Right renal cortex interstitium (tissue), 3 donors: ENCODE results near the gene ANKRD34B. TPM values are rescaled to one million over a fixed set of nuclear protein-coding genes. Genes with fewer than 3 reads are reported as not detected.
"Not testable (repeated sequence)": the region's sequence is repeated elsewhere in the genome, so short reads cannot be mapped to it uniquely, and the experiment has no call there.

Experiments used
- DNase-seq, 3 donors: peaks; one replicate each; pipeline ENCODE4 v3.0.0-alpha.2; 2013; ENCODE audit warnings: low read depth in 3 of 3, low spot score in 2 of 3
- polyA plus RNA-seq, 3 donors: library from polyadenylated mRNA; unstranded; fragments of 120-200 nt; gene quantifications; one replicate each; pipeline ENCODE4 v1.2.1, GENCODE V29; 2013; ENCODE audit not compliant: insufficient read length in 3 of 3

ANKRD34B gene
- polyA plus RNA-seq: under 1 TPM; 0.18 to 0.26 (median 0.21) TPM

DNA sequence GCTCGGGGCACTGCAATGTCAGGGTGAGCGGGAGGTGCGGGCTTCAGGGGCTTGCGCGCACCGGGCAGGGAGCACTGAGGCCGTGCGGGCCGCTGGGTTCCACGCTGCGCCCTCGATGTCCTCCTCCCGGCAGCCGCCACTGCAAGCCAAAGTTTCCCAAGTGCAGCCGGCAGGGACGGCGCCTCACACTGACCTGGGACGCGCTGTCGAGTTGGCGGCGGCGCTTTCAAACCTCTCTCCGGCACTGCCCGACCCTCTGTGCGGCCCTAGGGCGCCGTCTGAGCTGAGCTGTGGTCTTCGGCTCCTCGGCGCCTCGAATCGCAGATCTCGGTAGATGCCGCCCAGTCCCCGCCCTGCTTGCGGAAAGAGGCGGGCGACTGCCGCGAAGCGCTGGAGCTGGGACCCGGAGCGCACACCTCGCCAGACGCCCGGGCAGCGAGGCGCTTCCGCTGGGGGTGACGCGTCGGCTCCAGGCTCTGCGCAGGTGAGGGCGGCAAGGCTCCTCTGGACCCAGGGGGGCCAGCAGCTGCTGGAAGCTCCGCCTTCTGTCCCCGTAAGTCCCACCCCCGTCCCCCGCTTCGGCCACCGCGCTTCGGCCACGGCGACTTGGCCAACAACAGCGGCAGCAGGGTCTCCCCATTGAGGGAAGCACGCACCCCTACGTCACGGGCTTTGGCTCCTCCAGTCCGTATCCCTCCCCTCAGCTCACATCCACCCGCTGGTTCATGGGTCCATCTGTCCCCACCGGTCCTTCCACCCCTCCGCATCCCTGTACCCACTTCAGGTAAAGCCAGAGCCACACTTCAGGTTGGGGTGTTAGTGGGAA lies at the start of gene ANKRD34B:
Gene ANKRD34B, minus strand, starts transcription at position 320 of the 826 bp plus-strand sequence. CDS start 10,261 bp downstream, outside the sequence.
- DNase-seq: no peak

DNA sequence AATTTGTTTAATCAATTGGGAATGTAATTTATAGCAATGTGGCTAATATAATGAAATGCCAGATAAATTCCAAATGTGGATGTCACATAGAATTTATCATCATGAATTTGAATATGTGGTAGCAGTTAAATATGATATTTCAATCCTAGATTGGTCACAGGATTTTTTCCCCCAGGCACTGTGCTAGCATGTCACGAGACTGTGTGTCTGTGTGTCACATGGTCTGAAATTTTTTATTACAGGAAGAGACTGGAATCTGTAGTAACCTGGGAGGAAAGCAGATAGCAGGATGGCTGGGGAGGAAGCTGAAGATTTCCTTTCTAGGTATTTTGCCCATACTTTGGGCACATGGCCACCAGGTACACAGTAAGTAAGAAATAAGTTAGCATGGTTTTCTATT lies 49.0 kb upstream of the ANKRD34B start:
- no peak for DNase-seq

DNA sequence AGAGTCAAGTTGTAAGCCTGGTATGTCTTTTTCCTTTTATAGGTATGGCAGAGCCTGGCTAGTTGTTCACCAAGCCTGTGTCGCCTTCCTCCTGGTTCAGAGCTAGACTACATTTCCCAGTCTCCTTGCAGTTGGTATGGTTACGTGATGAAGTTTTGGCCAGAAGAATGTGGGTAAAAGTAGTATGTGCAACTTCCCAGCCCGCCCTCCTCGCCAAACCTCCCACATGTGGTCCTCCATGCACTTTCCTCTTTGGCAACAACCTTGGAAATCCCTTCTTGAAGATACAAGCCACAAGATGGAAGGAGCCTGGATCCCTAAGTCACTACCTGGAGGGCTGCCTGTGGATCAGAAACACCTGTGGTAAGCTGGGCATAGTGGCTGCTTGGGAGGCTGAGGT lies 48.4 kb upstream of the ANKRD34B start:
- DNase-seq: no peak

DNA sequence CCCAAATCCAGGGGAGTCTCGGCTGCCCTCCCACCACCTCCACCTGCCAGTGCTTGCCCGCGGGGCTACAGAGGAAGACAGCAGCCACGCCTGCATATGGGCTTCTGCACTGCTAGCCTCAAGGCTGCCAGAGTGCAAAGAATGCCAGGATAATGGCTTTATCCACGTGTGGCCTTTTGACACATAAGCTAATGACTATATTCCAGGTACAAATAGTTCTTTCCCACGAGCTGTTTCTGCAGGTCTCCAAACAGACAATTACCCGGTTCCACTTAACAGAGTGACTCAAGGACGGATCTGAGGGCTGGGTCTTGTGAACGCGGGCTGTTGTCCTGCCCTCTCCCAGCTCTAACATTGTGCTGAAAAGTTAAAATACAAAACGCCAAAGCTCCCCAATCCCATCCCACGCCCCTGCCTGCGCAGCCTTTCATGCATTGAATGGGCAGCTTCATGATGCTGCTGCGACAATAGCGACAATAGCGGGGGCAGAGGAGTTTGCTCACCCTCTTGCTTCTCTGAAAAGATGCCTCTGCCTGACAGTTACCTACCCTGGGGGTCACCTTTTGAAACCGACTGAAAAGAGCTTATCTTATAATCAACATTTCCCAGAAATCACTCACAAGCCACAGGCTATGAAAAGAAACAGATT lies 45.3 kb upstream of the ANKRD34B start:
- no peak for DNase-seq

DNA sequence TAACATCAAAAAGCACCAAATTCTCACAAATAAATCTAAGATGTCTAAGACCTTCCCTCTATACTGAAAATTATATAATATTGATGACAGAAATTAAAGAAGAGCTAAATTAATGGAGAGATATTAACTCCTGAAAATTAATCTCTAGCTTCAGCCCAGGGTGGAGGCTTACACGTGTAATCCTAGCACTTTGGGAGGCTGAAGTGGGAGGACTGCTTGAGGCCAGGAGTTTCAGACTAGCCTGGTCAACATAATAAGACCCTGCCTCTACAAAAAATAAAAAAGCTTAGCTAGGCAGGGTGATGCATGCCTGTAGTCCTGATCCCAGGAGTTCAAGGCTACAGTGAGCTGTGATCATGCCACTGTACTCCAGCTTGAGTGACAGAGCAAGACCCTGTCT lies 39.6 kb upstream of the ANKRD34B start:
- no peak for DNase-seq

DNA sequence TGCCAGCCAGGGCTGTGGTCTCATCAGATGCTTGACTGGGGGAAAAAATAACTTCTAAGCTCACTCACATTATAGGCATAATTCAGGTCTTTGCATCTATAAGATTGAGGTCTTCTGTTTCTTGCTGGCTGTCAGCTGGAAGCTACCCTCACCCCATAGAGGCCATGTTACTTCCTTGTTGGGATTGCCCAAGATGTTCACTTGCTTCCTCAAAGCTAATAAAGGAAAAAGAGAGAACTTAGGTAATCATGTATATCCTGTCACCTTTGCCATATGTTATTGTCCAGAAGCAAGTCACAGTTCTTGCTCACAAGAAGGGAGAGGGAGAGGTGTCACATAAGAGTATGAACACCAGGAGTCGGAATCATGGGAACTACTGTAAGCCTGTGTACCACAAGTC lies 38.7 kb upstream of the ANKRD34B start:
- no peak for DNase-seq

DNA sequence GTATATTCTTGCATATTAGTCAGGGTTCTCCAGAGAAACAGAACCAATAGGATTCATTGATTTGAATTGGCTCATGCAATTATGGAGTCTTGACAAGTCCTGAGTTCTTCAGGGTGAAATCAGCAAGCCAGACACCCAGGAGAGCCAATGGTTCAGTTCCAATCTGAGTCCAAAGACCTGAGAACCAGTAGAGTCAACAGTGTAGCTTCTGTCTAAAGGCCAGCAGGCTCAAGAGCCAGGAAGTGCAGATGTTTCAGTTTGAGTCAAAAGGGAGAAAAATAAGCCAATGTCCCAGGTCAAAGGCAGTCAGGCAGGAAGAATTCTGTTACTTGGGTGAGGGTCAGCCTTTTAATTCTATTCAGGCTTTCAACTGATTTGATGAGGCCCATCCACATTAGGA lies 37.8 kb upstream of the ANKRD34B start:
- DNase-seq: no peak

DNA sequence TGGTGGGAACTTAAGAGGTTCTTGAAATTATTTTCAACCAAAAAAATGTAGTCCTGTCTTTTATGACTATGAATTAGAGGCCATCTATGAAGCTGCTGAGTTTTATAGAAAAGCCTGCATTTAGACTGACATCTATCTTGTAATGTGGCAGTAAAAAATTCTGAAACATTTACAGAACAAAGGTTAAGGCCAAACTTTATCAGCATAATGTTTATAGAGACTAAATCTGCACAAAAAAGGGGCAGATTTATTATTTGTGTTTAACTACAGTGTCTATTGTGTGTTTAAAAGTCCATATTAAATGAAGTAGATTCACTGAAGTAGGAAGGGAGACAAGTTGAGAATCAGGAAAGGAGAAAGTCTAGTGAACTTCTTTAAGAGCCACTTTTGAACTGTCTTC lies 37.3 kb upstream of the ANKRD34B start:
- DNase-seq: no peak

DNA sequence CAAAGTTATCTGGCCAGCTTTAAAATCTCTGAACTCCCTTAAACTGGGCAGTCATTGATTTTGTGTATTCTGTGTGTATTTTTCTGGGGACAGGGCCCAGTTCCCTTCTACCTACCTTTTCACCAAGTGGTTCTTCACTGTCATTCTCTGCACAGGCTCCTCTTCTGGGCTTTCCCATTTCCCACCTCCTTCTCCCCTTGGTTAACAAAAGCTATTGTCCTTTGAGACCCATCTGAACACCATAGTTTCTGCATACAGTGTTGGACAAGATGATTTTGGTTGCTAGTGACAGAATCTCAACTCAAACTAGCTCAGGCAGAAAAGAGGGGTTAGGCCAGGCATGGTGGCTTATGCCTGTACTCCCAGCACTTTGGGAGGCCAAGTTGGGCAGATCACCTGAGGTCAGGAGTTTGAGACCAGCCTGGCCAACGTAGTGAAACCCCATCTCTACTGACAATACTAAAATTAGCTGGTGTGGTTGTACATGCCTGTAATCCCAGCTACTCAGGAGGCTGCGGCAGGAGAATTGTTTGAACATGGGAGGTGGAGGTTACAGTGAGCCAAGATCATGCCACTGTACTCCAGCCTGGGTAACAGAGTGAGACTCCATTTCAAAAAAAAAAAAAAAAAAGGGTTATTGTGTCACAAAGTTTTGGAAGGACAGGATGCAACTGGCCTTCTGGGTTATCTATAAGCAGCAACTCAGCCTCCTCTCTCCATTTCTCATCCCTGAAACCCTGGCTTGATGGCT lies 31.0 kb upstream of the ANKRD34B start:
- DNase-seq: no peak

DNA sequence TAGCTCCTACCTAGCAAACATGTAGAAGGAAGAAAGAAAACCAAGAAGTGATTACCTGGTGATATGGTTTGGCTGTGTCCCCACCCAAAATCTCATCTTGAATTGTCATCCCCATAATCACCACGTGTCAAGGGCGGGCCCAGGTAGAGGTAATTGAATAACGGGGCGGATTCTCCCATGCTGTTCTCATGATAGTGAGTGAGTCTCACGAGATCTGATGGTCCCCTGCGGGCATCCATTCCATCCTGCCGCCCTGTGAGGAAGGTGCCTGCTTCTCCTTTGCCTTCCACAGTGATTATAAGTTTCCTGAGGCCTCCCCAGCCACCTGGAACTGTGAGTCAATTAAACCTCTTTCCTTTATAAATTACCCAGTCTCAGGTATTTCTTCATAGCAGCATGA lies 27.4 kb upstream of the ANKRD34B start:
- DNase-seq: no peak

DNA sequence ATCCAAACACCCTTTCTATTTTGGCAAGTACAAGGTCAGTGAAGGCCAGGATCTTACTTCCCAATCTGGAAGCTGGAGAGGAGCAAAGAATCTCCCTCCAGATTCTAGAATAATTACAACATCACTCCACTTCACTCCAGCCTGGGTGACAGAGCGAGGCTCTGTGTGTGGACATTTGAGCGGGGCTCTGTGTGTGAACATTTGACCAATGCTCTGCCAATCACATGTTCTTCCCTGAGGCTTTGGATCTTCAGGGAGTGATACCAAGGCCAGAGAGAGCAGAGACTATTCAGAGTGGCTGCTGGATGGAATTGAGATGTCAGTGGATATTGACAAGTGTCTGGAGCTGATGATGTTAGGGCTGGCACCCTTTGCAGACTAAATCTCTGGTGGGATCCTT lies 24.7 kb upstream of the ANKRD34B start:
- no peak for DNase-seq

DNA sequence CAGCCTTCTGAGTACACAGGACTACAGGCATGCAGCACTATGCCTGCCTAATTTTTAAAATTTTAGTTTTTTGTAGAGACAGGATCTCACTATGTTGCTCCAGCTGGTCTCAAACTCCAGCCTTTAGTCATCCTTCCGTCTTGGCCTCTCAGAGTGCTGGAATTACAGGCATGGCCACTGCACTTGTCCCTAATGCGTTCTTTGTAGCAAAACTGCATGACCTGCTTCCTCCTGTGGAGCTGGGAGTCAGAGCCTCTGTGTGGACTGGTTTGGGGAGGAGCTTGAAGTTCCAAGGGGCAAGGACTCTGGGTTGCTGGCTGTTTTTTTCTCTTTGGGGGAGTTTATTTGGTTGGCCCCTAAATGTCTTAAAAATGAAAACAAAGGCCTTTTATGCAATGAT lies 22.7 kb upstream of the ANKRD34B start:
- no peak for DNase-seq

DNA sequence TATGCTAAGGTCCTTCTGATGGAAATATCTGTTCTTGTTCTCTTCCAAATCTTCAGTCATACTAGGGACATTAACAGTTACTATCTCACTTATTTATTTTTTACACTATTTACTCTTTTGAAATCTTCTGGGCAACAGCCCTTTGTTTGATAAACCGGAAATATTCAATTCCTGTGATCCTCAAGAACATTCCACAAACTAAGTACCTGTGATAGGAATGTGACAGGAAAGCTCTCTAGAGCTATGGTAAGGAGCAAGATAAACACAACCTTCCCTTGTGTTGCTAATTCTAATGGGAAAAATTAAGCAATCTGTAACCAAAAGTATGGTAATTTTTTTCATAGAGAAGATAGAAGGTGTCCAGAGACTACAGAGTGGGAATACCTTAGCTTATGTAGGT lies 22.0 kb upstream of the ANKRD34B start:
- no peak for DNase-seq

DNA sequence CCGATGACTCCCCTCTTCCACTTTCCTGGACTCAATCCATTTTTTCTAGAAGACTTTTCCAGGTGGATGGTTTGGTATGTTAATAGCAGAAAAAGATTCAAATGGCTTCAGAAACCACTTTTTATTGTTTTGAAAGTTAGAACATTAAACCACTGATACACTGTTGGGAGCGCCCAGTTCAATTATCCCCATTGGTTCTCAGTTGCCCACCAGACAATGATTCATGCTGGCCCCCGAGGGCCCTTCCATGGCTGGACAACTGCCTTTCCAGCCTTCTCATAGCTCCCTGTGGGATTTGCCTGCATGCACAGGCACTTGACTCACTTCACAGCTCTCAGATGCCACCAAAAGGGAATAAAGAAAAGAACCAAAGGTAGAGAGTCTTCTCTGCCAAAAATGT lies 21.3 kb upstream of the ANKRD34B start:
- DNase-seq: no peak

DNA sequence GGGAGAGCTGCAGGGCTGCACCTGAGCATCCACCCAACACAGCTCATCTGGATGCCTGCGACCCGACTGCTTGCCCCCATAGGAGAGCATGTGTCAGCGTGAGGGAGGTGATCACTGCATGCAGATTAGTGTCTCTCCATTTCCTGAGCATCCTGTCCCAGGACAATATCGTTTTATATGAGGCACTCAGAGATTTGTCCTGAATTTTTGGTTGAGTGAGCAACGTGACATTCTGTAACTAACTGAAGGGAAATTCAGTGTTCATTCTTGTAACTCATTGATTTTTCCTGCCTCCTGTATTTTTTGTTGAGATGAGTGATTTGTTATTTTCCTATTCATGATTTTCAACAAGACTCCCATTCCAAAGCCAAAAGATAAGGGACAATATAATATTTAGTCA lies 20.7 kb upstream of the ANKRD34B start:
- DNase-seq: no peak

DNA sequence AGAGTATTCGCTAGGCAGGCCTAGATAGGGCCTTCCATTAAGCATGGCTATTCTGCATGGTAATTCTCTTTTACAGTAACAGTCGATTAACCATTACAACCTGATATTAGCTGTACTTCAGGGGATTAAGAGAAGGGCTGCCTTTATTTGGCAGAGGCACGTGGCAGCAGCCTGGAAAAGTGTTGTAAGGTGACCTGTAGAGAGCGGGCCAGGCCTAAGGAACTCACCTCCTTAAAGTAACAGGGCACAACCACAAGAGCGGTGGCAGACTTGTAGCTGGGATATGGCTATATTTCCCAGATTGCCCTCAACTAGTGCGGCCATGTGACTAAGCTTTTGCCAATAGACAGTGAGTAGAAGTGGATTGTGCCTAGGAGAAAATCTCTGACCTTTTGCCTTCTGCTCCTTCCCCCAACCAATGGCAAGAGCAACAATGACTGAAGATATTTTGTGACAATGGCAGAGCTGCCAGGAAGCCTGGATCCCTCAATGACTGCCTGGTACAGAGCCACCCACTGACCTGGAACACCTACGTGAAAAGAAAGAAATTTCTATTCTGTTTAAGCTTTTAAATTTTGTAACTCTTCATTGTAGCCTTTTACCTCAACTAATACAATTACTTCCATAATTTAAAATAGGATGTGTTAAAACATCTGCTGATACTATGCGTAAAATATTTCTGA lies 18.9 kb upstream of the ANKRD34B start:
- no peak for DNase-seq

DNA sequence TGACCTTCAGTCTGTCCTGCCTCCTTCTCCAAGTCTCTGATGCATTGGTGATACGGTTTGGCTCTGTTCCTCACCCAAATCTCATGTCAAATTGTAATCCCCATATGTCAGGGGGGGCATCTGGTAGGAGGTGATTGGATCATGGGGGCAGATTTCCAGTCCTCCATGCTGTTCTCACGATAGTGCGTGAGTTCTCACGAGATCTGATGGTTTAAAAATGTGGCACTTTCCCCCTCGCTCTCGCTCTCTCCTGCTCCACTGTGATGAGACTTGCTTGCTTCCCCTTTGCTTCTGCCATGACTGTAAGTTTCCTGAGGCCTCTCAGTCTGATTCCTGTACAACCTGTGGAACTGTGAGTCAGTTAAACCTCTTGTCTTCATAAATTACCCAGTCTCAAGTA lies 14.7 kb upstream of the ANKRD34B start:
- no peak for DNase-seq

DNA sequence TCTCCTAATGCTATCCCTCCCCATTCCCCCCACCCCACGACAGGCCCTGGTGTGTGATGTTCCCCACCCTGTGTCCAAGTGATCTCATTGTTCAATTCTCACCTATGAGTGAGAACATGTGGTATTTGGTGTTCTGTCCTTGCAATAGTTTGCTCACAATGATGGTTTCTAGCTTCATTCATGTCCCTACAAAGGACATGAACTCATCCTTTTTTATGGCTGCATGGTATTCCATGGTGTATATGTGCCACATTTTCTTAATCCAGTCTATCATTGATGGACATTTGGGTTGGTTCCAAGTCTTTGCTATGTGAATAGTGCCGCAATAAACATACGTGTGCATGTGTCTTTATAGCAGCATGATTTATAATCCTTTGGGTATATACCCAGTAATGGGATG lies 10.2 kb upstream of the ANKRD34B start:
- not testable (repeated sequence) for DNase-seq

DNA sequence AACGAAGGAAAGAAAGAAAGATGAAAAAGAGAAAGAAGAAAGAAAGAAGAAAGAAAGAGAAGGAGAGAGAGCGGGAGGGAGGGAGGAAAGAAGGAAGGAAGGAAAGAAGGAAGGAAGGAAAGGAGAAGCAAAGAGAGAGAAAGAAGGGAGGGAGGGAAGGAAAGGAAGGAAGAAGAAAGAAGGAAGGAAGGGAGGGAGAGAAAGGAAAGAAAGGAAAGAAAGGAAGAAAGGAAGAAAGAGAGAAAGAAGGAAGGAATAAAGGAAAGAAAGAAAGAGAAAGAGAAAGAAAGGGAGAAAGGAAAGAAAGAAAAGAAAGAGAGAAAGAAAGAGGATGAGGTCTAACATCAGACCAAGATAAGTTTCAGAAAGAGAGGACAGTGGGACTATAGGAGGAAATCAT lies 9.0 kb upstream of the ANKRD34B start:
- DNase-seq: no peak

DNA sequence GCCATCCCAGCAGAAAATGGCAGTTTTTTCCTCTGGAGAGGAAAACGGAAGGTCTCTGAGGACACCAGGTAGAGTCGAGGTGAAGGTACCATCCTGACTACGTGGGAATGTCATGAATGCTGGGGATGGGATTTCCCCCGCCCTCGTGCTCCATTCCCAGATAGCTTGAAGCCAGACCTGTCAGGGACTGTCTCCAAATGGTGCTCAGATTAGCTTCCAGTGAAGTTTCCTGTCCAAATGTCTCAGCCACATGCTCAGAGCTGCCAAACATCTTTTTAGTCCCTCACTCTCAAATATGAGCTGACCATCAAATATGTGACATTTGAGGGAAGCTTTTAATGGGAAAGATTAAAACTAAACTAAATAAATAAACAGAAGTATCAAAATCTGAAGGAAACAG lies 7.6 kb upstream of the ANKRD34B start:
- no peak for DNase-seq

DNA sequence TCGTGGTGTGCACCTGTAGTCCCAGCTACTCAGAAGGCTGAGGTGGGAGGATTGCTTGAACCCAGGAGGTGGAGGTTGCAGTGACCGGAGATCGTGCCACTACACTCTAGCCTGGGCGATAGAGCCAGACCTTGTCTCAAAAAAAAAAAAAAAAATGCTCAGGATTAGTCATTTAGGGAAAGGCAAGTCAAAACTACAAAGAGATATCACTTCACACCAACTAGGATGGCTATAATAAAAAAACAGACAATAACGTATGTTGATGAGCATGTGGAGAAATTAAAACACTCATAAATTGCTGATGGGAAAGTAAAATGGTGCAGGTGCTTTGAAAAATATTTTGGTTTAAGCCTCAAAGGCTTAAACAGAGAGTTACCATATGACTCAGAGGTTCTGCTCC lies 6.3 kb upstream of the ANKRD34B start:
- DNase-seq: no peak
